GM18502 (cell line): ENCODE measurements around the gene TMEM41A.

ENCODE experiments used
- ATAC-seq: cut with Tn5 transposase; IDR thresholded peaks from one replicate; pipeline ENCODE4 v1.9.1; 2021; ENCODE audit warnings: mild to moderate bottlenecking; ENCODE audit not compliant: unreplicated experiment, poor library complexity

The TMEM41A gene

DNA sequence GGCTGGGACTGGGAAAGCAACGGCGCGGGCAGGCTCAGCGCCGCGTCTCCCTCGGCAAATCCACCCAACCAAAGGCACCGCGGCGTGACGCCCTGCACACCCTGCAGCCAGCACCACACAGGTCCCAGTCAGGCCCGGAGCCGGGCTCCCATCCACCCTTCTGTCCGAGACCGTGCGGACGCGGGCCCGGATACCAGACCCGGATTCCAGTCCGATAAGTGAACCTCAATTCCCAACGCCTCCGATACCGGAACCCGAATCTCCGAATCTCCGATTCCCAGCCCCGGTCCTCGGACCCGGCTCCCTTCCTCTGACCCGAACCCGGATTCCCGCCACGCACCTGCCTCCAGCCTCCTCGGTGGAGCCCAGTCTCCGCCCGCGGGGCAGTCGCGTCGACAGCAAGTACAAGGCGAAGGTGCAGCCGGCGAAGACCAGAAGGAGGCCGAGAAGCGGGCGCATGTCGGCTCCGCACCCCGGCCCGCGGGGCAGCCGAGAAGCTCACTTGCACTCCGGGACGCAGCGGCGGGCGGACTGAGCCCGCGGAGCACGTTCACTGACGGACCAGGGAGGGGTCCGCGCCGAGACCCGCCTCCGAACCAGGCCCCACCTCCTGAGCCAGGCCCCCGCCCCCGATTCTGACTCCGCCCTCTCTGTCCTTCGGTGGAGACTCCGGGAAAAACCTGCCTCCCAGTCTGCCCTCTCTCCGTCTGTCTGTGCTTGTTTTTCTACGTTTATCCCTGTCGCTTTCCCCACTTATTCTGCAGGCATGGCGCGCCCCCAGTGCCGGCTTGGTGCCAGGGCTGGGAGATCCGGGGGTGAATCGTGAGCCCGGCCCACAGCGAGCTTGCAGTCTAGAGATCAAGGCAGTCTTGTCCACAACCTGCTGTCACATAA is at the start of gene TMEM41A:
TSS of gene TMEM41A (minus strand) at position 533 of the 894 bp plus-strand sequence. CDS start at position 459, 74 bp downstream.
- peak; percentile 95 for ATAC-seq

GRCh38 chr3:185540695-185541094 is 41.9 kb upstream of the TMEM41A start:
- ATAC-seq: no peak

GRCh38 chr3:185539934-185540333 is 41.1 kb upstream of the TMEM41A start:
- ATAC-seq: no peak

DNA sequence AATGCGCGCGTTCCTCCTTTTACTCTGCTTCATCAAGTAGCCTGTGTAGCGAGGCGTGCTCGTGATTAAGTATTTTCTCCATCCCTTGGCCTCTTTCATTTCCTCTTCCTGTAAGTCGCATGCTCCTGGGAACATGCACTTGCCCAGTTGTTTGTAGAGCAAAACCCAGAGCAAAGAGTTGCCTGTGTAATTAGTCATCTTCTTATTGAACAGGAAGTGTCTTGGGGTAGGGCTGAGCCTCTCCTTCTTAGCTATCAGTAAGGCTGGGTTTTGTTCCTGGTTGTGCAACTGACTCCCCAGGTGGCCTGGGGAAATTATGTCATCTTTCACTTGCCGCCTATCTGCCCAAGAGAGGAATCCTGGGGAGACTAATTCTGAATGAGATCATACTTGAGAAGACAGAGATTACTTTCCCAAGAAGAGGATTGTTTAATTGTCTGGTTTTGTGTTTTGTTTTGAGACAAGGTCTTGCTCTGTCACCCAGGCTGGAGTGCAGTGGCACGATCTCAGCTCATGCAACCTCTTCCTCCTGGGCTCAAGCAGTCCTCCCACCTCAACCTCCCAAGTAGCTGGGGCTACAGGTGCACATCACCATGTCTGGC is 38.6 kb upstream of the TMEM41A start:
- peak; percentile 98 for ATAC-seq

DNA sequence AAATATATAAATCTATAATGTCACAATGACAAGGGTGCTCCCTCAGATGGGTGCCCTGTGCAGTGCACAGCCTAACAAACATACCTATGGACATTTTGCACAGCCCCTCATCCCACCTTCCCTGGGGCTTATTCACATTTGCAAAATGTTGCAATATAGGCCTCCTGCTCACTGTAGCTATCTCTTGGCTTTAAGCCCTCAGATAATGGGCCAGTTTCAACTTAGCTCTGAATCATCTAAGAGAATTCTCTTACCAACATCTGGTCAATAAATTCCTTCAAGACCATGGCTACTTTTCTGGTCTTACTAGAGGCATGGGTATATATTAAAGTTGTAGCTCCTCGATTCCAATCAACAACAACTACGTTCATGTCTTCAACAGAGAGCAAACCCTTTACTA is 35.7 kb upstream of the TMEM41A start:
- ATAC-seq: no peak

GRCh38 chr3:185532901-185533300 is 34.1 kb upstream of the TMEM41A start:
- ATAC-seq: no peak

DNA sequence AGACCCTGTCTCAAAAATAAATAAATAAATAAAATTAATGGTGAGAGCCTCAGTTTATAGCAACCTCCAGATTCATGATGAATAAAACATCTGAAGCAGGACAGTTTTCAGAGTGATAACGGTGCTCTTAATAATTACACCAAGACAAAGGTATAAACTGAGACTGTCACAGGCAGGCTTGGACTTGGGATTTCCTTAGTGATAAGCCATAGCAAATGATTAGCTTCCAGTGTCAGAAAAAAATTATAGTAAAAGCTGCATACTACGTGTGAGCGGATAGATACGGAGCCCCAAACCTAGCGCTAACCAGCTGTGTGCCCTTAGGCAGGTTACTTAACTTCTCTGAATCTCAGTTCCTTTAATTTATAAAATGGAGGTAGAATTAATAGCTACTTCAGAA is 32.0 kb upstream of the TMEM41A start:
- no peak for ATAC-seq

GRCh38 chr3:185528532-185528931 is 29.7 kb upstream of the TMEM41A start:
- ATAC-seq: no peak

GRCh38 chr3:185527364-185527763 is 28.5 kb upstream of the TMEM41A start:
- ATAC-seq: no peak

GRCh38 chr3:185526349-185526951 is 27.6 kb upstream of the TMEM41A start:
- ATAC-seq: no peak

- no peak for ATAC-seq
These were observed 22.7 kb upstream of the TMEM41A start for GRCh38 chr3:185521349-185522138.

DNA sequence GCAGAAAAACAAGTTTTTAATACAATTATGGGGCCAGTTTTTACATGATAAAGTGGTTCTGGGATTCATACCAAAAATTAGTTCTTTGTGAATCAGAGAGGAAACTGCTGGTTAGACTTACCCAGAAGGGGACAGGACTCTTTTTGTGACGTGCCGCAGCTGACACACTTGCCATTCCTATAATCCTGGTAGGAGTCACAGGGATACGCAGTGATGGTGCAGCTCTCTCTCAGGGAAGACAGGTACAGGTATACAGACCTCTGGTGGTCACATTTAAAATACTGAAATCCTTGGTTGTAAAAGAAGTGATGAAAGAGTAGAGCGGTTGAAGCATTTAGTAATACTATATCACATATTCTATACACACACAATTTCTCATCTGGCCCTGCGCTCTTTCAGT is 20.2 kb upstream of the TMEM41A start:
- no peak for ATAC-seq

DNA sequence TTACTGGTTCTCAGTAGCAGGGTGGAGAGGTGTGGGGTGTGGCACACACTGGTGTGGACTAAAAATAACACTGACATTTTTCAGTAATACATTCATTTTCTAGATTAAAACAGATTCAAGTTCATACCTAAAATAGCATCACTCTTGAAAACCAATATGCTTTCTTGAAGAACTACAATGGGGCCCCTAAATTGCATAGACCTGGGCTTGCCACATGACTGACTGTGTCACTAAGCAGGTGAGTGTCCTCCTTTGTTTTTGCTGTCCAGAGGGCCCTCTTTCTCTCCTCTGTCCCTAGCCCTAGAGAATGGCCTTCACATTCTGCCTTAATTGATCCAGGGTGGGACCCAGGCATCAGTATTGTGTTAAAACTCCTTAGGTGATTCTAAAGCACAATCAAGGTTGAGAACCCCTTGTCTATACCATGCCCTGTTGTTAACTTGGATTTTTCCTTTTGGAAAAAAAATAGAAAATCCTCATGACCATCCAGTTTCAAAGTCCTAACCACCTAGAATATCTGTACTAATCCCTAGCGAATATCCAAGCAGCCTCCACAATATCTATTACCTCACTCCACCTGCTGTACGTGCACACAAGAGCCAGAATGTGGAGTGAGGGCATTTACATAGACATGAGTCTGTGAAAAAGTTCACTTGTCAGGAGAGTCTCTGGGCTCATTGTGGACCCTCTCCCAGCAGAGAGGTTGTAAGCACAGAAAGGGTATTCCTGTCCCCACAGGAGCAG is 18.7 kb upstream of the TMEM41A start:
- ATAC-seq: no peak

- ATAC-seq: no peak
These were observed 12.9 kb upstream of the TMEM41A start for GRCh38 chr3:185511711-185512110.

DNA sequence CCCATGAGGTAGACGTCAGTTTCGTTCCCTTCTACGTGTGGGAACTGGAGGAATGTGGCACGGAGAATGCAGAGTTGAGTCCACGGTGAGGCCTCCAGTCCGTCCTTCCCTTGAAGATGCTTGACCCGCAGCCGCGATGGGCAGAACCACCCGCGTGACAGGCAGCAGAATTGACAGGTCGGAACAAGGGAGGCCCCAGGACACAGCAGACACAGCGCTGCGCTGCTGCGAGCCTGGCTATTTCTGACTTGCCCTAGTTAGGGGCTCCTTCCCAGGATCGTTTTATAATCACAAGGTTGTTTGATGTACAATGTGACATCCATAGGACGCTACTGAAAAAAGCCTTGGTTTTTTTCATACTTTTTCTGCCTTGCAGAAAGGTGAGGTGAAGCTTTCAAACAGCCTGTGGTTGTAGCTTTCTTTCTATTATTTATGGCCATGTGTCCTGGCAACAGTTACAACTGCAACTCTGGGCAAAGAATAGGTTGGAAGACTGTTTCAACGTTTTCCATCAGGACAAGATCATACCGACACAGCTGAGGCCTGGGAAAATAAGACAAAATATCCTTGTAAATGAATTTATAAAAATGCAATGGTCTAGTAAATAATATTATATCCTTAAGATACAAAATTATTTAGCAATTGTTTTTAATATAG is 9.6 kb upstream of the TMEM41A start:
- ATAC-seq: no peak

- ATAC-seq: no peak
These were observed 9.0 kb upstream of the TMEM41A start for GRCh38 chr3:185507883-185508282.

- no peak for ATAC-seq
These were observed 5.8 kb upstream of the TMEM41A start for GRCh38 chr3:185504636-185505035.

DNA sequence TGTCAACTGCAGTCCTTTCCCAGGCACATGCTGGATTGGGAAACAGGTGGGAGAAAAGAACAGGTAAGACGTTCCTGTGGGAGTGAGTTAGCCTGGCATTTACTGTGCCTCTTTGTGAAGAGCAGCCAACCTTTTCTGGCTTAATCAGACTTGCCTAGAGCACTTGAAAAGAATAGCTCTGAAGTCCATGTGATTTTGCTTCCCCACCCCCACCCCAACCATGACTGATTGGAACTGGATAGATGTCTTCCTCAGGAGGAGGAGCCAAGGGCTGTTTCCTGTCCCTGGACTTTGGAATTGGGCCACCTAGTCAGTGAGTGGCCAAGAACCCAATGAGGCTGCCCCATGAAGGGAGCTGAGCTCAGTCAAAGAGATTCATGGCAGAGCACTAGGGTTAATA is 4.7 kb upstream of the TMEM41A start:
- ATAC-seq: no peak

- no peak for ATAC-seq
These were observed 4.2 kb upstream of the TMEM41A start for GRCh38 chr3:185502987-185503386.
